GM21737 (cell line): Measurements from ENCODE around the gene PPP1R9A.

Experiments
- ATAC-seq: cut with Tn5 transposase; IDR thresholded peaks from one replicate; pipeline ENCODE4 v1.9.1; 2021; ENCODE audit warnings: mild to moderate bottlenecking, moderate library complexity; ENCODE audit not compliant: unreplicated experiment

The PPP1R9A gene

DNA sequence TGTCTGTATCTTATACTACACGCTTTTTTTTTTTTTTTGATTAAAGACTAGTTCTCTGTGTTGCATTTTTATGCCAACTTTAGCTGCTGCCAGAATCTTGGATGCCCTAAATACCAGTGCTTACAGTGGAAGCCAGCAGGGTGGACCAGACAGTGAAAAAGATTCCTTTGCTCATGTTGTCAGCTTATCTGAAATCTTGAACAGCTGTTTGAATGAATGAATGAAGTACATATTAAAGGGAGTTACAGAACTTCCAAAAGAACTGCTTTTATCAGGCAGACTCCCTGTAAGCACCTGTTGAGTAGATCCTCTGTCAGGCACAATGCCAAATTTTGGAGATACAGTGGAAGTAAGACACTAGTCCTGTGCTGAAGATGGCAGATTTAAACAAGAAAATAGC lies 184.9 kb downstream of the PPP1R9A start:
- no peak for ATAC-seq

DNA sequence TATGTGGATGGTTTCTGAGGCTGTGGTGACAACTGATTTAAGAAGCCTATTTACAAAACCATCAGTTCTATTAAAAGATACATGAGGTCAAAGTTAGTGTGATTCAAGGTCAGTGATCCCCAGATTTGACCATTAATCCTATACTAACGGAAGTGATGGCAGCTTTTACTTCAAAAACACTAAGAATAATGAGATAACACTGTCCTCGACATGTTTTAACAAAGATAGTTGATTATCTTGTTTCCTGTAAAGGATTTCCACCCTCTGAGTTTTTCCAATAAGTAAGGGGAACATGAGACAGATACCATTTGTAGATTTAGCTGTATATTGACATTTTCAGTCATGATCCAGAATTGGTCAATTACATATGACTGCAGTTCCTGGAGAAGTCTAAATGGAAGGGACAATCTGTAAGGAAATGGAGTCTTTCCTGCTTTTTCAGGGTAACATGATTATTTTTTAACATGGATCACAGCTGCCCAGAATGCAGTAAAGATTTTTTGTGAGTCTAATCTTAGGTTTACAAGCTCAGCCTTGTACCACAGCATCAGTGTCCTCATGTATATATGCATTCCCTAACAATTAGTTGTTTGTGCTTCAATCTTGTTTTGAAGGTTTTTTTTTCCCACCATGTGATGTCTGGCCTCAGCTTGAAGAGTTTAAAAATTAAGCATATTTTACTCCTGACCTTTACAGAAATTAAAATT lies 188.0 kb downstream of the PPP1R9A start:
- ATAC-seq = no peak

DNA sequence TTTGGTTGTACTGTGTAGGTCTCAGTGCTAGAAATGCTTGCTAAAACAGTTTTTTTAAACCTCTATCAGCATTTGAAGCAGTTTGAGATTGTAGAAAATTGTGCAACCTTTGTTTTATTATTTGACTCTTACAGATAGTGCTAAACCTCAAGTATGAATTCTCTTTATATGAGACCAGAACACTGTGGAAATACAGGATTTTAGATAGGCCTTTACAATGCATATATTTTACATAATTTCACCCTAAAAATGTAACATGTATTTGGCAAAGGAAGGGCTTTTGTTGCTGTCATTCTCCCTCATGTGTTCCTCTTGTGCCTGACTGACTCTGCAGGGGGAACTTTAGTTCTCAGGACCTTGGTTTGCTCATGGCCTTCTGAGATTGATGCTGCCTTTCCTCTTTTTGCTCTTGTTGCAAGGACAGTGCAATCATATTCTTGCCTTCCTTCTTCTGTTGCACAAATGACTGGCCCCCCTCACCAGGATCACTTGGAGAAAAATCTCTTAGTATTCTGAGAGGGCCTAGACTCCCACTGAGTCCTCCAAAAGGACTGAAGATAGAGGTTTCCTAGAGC lies 188.7 kb downstream of the PPP1R9A start:
- ATAC-seq = no peak

DNA sequence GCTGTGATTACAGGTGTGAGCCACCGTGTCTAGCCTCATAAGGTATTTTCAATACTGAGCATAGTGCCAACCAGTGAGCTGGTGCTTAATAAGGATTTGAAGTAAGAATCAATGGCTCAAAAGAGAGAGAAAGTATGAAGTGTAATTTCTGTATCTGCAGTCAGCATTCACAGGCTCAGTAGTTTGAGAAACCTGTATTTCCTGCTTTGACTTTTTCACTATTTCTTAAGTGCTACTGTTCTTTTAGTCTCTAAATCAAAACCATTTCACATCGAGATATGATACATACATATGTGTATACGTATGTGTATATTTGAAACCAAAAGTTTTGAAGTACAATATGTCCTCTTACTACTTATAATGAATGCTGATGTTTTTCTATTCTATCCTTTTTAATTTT lies 189.9 kb downstream of the PPP1R9A start:
- no peak for ATAC-seq

DNA sequence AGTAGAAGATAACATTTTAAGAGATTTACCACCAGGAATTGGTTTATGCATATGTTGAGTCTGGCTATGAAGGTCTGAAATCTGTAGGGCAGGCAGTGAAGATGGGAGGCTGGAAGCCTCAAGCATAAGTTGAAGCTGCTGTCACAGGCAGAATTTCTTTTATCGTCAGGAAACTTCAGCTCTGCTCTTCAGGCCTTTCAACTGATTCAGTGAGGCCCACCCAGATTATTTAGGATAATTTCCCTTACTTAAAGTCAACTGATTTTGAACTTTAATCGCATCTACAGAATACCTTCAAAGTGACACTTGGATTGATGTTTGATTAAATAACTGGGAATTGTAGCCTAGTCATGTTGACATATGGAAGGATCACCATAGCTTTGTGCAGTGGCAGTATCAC lies 190.5 kb downstream of the PPP1R9A start:
- ATAC-seq = no peak

DNA sequence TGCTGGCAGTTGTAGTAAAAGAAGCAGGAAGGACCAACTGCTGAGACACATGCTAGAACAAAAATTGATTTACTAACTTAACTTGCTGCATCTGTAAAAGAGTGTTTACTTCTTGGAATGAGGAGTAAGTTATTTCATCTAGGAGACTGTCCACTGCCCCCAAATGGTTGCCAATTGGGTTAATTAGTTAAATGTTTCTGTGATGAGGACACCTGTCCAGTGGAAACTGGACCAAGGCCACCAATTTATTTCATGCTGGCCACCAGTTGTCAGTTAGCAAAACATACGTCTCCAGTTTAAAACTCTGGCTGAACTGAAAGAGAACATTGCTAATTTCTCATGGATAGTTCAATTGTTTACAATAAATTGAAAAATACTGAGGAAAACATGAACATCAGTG lies 191.7 kb downstream of the PPP1R9A start:
- ATAC-seq = no peak

DNA sequence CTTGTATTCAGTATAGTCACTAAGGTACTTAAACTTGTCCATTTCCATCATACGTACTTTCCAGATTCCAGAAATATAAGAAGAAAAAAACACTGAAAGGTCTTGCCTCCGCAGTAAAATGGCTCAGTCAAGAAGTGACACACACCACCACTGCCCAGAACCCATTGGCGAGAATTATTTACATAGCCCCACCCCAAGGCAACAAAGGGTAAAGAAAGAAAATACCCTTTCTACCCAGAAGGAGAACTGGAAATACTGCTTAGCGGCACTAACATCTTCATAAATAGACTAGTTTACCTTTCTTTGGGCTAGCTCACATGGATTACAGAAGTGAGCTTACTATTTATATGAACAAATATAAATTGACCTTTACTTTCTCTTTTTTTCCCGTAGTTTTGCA lies 194.0 kb downstream of the PPP1R9A start:
- no peak for ATAC-seq

DNA sequence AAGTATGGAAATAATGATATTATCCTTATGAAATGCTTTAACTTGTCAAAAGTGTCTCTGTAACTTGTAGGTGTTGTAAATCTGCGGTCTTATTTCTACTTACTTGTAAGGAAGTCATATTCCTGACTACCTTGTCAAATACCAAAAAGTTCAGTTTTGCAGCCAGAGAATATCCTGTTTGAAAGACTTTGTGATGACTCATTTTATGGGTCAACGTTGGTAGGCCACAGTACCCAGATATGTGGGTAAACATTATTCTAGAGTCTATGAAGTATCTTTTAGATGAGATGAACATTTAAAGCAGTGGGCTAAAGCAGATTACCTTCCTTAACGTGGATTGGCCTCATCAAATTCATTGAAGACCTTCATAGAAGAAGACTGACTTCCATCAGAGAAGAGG lies 195.3 kb downstream of the PPP1R9A start:
- ATAC-seq = no peak

DNA sequence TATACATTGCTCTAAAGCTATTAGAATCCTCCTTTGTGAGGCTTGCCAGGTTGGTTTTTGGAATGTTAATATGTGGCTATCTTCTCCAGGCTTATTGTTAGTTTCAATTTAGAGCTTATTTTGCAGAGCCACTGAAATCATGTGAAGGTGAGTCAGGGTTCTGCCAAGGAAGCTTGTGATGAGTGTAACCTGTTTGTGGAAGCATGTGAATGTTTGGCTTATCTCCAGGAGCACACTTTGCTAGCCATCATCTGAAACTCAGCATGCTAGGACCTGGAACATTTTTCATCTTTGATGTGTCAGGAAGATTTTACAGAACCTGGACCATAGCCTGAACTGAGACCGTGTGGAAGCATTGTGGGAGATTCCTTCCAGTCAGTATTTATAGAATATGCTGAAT lies 197.3 kb downstream of the PPP1R9A start:
- no peak for ATAC-seq

DNA sequence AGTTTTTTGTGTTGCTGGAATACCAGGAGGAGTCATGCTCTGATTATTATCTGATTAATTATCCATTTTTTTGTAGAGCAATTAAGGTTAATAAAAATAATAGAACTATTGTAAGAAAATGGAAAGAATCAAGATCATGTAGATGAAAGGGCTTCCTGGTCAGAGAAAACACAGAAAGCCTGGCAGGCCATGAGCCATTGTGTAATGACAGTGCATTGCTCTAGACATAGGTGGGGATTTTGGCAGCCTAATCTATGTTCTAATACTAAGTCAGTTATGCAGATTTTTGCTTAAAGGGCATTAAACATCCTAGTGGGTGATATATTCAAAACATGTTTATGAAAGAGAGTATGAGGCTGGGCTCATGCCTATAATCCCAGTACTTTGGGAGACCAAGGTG lies 198.2 kb downstream of the PPP1R9A start:
- no peak for ATAC-seq

DNA sequence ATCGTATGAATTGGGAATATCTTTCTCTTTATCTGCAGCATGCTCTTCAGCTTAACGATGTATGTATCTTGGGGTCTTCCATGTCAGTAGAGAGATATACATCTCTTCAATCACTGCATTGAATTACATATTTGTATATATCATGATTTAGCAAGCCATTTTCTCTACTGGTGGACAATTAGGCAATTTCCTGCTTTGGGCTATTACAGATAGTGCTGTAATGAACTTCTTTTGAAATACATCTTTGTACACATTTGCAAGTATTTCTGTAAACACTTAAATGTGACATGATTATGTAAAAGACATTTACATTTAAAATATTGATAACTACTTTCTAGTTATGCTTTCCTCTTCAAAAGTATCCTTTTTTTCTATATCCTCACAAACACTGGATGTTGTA lies 199.0 kb downstream of the PPP1R9A start:
- ATAC-seq = no peak

DNA sequence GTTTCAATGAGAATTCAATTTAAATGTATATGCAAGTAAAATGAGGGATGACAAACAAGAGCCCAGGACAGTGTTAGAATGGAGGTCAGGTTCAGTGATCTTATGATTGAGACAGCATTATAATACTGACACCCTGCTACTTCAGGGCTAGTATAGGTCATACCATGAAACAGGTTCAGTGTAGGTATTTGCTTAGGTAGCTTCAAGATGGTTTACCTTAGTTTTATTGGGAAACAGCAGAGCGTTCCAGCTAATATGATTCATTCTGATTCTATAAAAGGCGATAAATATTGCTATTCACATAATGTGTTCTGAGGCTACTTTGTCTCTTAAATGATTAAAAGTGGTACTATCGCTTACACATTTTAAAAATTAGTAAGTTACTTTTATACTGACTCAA lies 203.3 kb downstream of the PPP1R9A start:
- ATAC-seq = no peak

DNA sequence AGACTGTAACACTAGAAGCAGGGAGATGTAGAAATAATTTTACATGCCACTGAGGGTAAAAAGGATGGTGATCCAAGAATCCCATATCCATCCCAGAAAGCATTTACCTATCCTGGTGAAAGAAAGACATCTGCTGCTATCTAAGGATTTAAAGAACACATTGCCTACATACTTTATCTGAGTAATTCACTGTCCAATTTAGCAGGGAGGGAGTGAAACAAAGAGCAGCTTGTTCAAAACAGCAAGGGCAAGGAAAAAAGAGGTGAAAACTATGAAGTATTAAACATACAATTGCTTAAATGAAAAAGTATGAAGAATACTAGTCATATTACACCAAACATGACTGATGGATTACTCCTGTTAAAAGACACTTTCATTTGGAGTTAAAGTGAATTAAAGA lies 206.2 kb downstream of the PPP1R9A start:
- no peak for ATAC-seq

DNA sequence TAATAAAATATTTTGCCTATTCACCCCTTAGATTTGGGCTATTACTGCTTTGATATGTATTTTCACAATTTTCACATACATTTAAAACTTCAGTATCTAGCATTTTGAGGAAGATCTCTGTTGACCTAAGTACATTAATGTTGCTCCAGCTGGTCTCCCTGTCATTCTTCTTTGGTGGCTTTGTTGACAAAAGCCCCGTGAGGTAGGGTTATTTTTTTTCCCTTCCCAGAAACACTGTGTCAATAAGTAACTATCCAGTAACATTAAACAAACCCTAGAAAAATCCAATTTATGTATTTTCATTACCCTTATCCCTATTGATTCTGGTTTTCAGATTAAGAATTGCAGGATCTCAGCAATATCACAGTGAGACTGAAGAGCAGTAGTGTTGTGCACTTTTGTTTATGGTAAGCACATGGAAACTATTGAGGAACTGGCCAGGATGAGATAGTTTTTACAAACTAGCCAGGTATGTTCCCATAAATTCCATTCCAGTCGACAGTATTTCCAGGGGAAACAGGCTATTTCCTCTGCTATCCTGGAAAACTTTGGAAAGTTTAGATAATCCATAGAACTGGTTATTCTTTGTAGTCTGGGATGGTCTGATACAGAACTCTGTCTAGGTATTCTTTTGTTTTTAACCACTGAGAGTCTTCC lies 218.8 kb downstream of the PPP1R9A start:
- ATAC-seq = no peak

DNA sequence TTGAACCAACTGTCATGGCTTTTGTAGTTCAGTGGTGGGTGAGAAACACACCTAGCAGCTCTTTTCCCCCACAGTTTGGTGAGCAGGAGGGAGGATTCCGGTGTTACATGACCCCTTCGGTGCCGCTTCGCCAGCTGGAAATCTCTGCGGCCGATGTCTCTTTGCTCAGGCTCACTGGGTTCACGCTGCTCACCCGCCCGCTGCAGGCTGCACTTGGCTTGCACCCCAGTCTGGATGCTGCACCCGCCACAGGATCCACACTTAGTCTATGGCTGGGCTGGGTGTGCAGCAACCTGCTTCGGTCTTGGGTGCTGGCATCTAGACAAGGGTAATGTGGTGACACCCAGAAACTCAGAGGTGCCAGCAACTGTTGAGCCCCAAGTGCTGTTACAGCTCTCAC lies 225.1 kb downstream of the PPP1R9A start:
- ATAC-seq = no peak

DNA sequence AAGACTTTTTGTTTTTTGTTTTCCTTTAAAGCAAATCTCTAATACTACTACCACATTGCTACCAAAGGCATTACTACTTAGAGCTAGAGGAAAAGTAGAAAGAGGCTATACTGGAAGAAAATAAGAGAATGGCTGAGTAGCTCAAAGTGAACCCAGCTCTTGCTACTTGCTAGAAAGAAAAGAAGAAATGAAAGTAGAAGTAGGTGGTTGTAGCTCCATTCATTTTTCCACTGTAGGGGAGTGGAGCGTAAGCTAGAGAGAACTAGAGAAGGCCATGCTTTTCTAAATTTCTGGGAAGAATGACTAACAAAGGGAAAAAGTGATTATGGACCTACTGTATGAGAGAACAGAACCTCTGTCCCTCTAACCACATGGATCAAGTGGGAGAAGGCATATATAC lies 232.5 kb downstream of the PPP1R9A start:
- ATAC-seq = no peak

DNA sequence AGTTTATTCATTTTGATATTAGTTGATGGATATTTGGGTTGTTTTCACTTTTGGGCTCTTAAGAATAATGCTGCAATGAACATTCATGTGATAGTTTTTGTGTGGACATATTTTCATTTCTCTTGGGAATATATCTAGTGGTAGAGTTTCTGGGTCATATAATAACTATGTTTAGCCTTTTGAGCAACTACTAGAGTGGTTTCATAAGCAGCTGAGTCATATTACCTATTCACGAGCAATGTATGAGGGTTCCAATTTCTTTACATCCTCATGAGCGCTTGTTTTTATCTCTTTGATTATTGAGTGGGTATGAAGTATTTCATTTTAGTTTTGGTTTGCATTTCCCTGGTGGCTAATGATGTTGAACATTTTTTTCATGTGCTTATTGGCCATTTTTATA lies 234.4 kb downstream of the PPP1R9A start:
- ATAC-seq = no peak

DNA sequence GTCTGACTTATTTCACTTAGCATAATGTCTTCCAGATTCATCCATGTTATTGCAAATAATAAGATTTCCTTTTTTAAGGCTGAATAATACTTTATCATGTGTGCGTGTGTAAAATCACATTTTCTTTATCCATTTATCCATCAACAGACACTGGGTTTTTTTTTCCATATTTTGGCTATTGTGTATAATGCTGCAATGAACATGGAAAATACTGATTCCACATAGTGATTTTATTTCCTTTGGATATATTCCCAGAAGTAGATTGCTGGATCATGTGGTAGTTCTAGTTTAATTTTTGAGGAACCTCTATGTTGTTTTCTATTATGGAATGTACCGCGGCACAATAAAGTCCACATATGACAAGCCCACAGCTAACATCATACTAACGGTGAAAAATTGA lies 236.9 kb downstream of the PPP1R9A start:
- ATAC-seq = no peak

DNA sequence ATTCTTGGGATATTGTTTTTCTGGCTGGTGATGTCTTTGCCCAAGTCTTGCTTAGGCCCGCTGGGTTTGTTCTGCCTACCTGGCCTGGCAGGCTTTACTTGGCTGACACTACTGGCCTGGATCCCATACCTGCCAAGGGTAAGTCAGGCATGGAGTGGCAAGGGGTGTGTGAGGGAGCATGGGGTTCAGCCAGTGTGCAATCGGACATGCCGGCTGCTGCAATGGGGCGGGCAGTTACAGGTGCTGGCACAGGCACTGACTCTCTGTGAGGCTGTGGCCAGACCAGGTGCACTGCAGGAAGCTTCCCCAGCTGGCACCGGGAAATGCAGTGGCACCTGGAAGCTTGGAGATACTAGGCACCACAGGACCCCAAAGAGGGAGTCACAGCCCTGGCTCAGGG lies 248.6 kb downstream of the PPP1R9A start:
- ATAC-seq = no peak

DNA sequence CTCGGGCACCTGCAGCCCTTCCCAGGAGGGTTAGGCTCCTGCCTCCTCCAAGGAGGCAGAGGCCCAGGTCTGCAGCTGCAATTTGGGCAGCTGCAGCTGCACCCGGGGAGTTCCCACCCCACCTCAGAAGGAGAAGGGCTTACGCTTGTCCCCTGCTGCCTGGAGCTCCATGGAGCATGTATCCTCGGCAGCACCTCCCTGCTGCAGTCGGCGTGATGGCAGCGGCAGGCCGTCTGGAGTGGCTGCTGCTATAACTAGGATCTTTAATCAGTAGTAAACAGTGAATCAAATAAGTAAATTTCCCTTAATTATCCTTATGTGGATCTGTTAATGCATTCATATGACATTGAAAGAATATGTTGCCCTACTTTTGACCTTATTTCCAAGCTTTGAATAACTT lies 250.0 kb downstream of the PPP1R9A start:
- ATAC-seq = no peak

DNA sequence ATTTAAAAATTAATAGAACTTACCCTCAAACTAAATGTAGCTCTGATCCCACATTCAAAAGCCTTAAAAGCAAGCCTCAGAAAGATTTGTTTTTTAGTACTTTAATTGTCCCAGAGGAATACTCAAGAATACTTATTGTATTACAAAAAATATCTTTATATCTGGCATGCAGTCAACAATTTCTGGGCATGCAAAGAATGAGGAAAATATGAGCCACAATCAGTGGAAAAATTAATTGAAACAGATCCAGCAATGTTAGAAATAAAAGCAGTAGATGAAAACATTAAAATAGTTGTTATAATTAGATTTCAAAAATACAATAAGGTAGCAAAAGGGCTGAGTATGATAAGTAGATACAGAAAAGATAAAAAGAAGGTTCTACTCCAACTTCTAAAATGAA lies 262.3 kb downstream of the PPP1R9A start:
- no peak for ATAC-seq

DNA sequence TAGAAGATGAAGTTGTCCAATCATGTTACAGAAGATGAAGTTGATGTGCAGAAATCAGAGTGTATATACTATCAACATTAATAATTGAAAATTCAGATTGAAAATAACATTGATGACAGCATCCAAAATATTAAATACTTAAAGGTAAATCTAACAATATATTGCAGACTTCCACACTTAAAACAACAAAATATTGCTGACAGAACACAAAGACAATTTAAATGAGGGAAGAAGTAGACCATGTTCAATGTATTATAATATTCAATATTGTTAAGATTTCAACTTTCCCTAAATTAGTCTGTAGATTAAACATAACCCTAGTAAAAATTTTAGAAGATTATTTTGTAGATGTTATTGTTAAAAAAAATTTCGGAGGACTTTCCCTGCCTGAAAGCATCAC lies 265.0 kb downstream of the PPP1R9A start:
- ATAC-seq = no peak

DNA sequence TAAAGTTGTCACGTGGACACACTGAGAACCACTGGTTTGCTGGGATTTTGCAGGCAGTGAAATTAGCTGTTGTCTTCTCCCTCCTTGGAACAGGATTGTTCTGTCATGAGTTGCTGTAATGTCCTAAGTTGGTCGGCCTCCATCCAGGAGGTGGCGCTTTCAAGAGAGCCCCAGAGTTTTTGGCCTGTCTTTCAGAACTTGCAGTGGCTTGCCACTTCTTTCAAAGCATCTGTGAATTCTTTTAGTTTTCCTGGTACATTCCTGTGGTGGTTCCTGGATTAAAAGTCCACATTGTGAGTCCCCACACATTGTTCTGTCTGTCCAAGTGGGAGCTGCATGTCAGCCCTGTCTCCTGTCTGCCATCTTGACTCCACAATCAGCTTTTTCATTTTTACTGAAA lies 283.1 kb downstream of the PPP1R9A start:
- ATAC-seq = no peak
